ENCODE measurements around the gene RIC3. TPM values are rescaled to one million over a fixed set of nuclear protein-coding genes. Genes with fewer than 3 reads are reported as not detected.

Gene RIC3
- total RNA-seq, 1 donor from 2014 or later = 5.3 TPM

DNA sequence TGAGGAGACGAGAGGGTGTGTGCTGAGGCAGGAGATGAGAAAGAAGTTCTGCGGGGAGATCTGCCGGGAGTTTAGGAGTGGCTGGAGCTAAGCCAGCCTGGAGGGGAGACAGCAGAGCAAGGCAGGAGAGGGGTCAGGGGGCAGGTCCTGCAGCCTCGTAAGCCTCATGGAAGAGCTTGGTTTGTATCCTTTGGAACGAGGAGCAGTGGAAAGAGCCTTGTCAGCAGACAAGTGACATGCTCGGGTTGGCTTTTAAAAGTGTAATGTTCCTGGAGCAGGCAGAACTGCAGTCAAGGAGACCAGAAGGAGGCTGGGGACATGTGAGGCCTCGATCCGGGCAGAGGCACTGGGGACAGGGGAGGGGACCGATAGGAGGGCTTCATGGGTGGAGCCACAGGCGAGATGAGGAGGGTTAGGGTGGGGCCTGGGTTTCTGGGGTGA, 109.2 kb downstream of the RIC3 start:
- Histone ChIP-seq H3K9me3 (no peaks in the 10 kb centered on the region), H3K27ac (no peak overlapping the region), H3K4me3 (no peak overlapping the region), H3K27me3 (no peaks in the 10 kb centered on the region), H3K36me3 (no peaks in the 10 kb centered on the region), H3K4me1 (peaks cover 0 to 10% of the 10 kb centered on the region in 2 donors)
- intact Hi-C loops (cut with DNase I) = no loop called here
- TF ChIP-seq, protein P1, sequence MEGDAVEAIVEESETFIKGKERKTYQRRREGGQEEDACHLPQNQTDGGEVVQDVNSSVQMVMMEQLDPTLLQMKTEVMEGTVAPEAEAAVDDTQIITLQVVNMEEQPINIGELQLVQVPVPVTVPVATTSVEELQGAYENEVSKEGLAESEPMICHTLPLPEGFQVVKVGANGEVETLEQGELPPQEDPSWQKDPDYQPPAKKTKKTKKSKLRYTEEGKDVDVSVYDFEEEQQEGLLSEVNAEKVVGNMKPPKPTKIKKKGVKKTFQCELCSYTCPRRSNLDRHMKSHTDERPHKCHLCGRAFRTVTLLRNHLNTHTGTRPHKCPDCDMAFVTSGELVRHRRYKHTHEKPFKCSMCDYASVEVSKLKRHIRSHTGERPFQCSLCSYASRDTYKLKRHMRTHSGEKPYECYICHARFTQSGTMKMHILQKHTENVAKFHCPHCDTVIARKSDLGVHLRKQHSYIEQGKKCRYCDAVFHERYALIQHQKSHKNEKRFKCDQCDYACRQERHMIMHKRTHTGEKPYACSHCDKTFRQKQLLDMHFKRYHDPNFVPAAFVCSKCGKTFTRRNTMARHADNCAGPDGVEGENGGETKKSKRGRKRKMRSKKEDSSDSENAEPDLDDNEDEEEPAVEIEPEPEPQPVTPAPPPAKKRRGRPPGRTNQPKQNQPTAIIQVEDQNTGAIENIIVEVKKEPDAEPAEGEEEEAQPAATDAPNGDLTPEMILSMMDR (IDR thresholded peaks at IDR 0.05) = no peak
- no peak for DNase-seq (ENCODE audit: low spot score in 2 of 2)

DNA sequence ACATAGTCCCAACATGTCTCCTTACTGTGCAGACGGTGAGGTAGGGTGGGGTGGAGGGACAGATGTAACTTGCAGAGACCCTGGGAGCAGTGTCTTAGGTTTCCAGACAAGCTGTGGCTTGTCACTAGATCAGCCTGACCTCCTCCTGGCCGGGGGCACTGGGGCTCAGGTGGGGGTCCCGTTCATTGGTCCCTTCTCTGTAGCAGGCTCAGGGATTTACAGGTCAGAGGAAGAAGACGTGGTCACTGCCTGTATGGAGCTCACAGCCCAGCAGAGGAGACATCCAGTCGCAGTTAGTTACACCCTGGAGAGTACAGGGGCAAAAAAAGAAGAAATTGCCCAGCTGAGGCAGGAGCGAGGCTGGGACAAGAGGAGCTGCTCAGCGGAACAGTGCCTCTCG, 109.8 kb downstream of the RIC3 start:
- Histone ChIP-seq H3K9me3 (no peaks in the 10 kb centered on the region), H3K27me3 (no peaks in the 10 kb centered on the region), H3K4me1 (peaks cover 0 to 9% of the 10 kb centered on the region in 2 donors), H3K4me3 (no peak overlapping the region), H3K36me3 (no peaks in the 10 kb centered on the region), H3K27ac (no peak overlapping the region)
- intact Hi-C loops (cut with DNase I) = no loop called here
- DNase-seq (ENCODE audit: low spot score in 2 of 2) = no peak
- TF ChIP-seq, protein P1 (IDR thresholded peaks at IDR 0.05) = no peak

DNA sequence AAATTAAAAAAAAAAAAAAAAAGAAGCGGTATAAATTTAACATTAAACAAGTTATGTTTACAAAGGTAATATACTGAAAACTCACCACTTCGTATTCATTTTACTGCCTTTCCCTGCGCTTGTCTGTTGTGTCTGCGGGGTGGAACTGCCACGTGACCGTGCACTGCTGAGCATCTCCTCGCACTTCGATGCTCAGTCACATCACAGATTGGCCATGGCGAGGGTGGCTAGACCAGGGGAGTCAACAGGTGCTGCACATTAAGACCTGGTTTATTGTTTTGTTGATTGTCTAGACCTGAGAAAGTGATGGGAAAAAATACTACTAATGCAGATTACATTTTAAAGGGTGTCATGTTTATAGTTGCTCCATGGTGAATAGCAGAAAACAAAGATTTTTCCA, 110.6 kb downstream of the RIC3 start:
- Histone ChIP-seq H3K4me1 (peaks cover 0 to 5% of the 10 kb centered on the region in 2 donors), H3K4me3 (no peak overlapping the region), H3K27me3 (no peaks in the 10 kb centered on the region), H3K9me3 (no peaks in the 10 kb centered on the region), H3K36me3 (no peaks in the 10 kb centered on the region), H3K27ac (no peak overlapping the region)
- intact Hi-C loops (cut with DNase I) = no loop called here
- DNase-seq (ENCODE audit: low spot score in 2 of 2) = no peak
- TF ChIP-seq, protein P1 (IDR thresholded peaks at IDR 0.05) = no peak

DNA sequence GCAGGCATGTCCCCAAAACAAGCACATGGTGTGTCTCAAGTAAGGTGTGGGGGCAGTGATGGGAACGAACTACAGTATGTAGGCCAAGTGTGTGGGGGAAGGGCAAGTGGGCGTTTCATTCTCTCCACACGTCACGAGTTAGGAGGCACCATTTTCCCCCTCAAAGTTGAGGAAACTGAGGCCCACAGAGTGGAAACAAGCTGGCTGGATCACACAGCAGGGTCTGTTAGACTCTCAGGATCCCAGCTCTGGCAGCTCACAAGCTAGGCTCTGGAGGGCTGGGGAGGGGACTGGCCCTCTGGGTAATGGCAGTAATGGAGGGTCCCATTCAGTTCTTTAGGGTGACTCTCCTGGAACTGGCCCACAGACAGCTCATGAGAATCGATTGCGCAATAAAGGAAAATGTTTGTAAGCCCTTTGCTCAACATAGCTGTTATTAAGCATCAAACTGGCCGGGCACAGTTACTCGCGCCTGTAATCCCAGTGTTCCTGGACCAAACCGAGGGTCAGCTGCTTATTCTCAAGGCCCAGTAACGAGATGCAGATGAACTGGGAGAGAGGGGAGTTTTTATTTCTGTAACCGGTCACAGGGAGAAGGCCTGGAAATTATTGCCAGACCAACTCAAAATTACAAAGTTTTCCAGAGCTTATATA, 111.9 kb downstream of the RIC3 start:
- H3K4me3 ChIP-seq = no peak overlapping the region
- no peaks in the 10 kb centered on the region for H3K4me1 ChIP-seq
- intact Hi-C loops (cut with DNase I) = no loop called here
- no peaks in the 10 kb centered on the region for H3K27me3 ChIP-seq
- H3K9me3 ChIP-seq = no peaks in the 10 kb centered on the region
- no peaks in the 10 kb centered on the region for H3K36me3 ChIP-seq
- no peak overlapping the region for H3K27ac ChIP-seq
- DNase-seq (ENCODE audit: low spot score in 2 of 2) = peak in 1 of 2 donors; percentile 66
- TF ChIP-seq, protein P1 (IDR thresholded peaks at IDR 0.05) = no peak

Other genes starting within 250 kb of the RIC3 start
- not detected for gene OR10A6, start 237.8 kb downstream of the RIC3 start, total RNA-seq
- not detected for gene OR10A3, start 227.3 kb downstream of the RIC3 start, total RNA-seq
- not detected for gene NLRP10, start 203.6 kb downstream of the RIC3 start, total RNA-seq
- gene EIF3F, start 181.7 kb downstream of the RIC3 start, total RNA-seq = 319 TPM
- gene TUB, start 87.8 kb downstream of the RIC3 start, total RNA-seq = 12.9 TPM
- gene LMO1, start 94.9 kb upstream of the RIC3 start, total RNA-seq = not detected